ENCODE results near the gene EVI5.
"Not testable (repeated sequence)": the region's sequence is repeated elsewhere in the genome, so short reads cannot be mapped to it uniquely, and the experiment has no call there.

- not testable (repeated sequence) for TF ChIP-seq CTCF (conservative IDR thresholded peaks at IDR 0.05 in 1 of 2, IDR thresholded peaks at IDR 0.05 in 1 of 2; ENCODE audit: extremely low read depth in 1 of 2, insufficient read depth in 1 of 2, low read depth in 1 of 2, low read length in 2 of 2); EZH2 (IDR thresholded peaks at IDR 0.05; ENCODE audit: borderline replicate concordance, low read length)
Observed at GRCh38 chr1:92746255-92746654, 38.7 kb downstream of the EVI5 start.
